H1 (cell line): ENCODE results near the gene TRPT1. TPM values are rescaled to one million over a fixed set of nuclear protein-coding genes. Genes with fewer than 3 reads are reported as not detected.

Experiments
- CTCF ChIA-PET: fragments of 300-600 bp; sonication (Branson Sonifier 250); formaldehyde crosslinking; loops from one replicate; lab custom pipeline; 2021; ENCODE audit not compliant: partially characterized antibody; lab: Charles Lee
- POLR2A ChIA-PET: fragments of 300-600 bp; sonication (Branson Sonifier 250); formaldehyde crosslinking; loops from one replicate; lab custom pipeline; 2021; ENCODE audit warnings: inconsistent platforms; ENCODE audit not compliant: partially characterized antibody; lab: Charles Lee
- DNase-seq, 2 experiments: peaks; one replicate each; pipeline versions ENCODE4 v3.0.0 to v3.0.0-alpha.2; 2010 to 2022; ENCODE audit warnings: low spot score in 2 of 2, low read depth in 1 of 2, mixed read lengths in 1 of 2
- FAIRE-seq: peaks from 2 replicates; lab custom pipeline; 2011; peaks lifted over from hg19 to GRCh38; lab: Jason Lieb, UNC
- H2AFZ ChIP-seq: 2 replicates; pipeline ENCODE4 v1.8.1; 2012; ENCODE audit warnings: low read length, inconsistent platforms
- H2AK5ac ChIP-seq: 2 replicates; pipeline ENCODE4 v1.6.1; 2013; ENCODE audit warnings: low read depth, low read length
- H2BK120ac ChIP-seq: replicated peaks from 2 replicates; pipeline ENCODE3; 2013; ENCODE audit warnings: low read depth, low read length, inconsistent platforms
- H2BK12ac ChIP-seq: 2 replicates; pipeline ENCODE4 v1.6.1; 2013; ENCODE audit warnings: low read depth, low read length
- H2BK15ac ChIP-seq: 2 replicates; pipeline ENCODE4 v1.6.1; 2013; ENCODE audit warnings: low read length
- H2BK20ac ChIP-seq: 2 replicates; pipeline ENCODE4 v1.6.1; 2013; ENCODE audit warnings: low read length
- H2BK5ac ChIP-seq: 2 replicates; pipeline ENCODE4 v1.6.1; 2013; ENCODE audit warnings: low read depth, low read length
- H3K14ac ChIP-seq: 2 replicates; pipeline ENCODE4 v1.6.1; 2013; ENCODE audit warnings: inconsistent platforms; ENCODE audit not compliant: insufficient read length
- H3K18ac ChIP-seq: 2 replicates; pipeline ENCODE4 v1.6.1; 2013; ENCODE audit warnings: low read length; ENCODE audit errors: extremely low read depth
- H3K23ac ChIP-seq: 2 replicates; pipeline ENCODE4 v1.6.1; 2013; ENCODE audit warnings: inconsistent platforms; ENCODE audit not compliant: insufficient read length
- H3K23me2 ChIP-seq: 2 replicates; pipeline ENCODE4 v1.6.1; 2013; ENCODE audit warnings: low read depth, low read length
- H3K27ac ChIP-seq: 2 replicates; pipeline ENCODE4 v1.6.1; 2011; ENCODE audit warnings: low read depth, low read length, inconsistent platforms
- H3K27me3 ChIP-seq, 4 experiments: replicated peaks in 1 of 4; 1 replicate in 1 of 4; 2 replicates in 3 of 4; pipeline versions ENCODE4 v1.6.1 to v1.8.1; 2011 to 2013; ENCODE audit warnings: low read length in 3 of 4, mild to moderate bottlenecking in 3 of 4, inconsistent platforms in 2 of 4, mixed read lengths in 2 of 4, moderate library complexity in 1 of 4; ENCODE audit not compliant: control insufficient read depth in 3 of 4, insufficient read depth in 3 of 4; ENCODE audit errors: extremely low read depth in 1 of 4
- H3K36me3 ChIP-seq, 4 experiments: 2 replicates each; pipeline versions ENCODE4 v1.6.1 to v1.8.1; 2011 to 2013; ENCODE audit warnings: mild to moderate bottlenecking in 4 of 4, low read length in 3 of 4, moderate library complexity in 2 of 4, control low read depth in 1 of 4, inconsistent platforms in 1 of 4; ENCODE audit not compliant: insufficient read depth in 4 of 4, control insufficient read depth in 2 of 4
- H3K4ac ChIP-seq: replicated peaks from 2 replicates; pipeline ENCODE3; 2013; ENCODE audit warnings: low read length, low read depth, mixed read lengths, inconsistent platforms; ENCODE audit not compliant: insufficient read length
- H3K4me1 ChIP-seq, 4 experiments: replicated peaks in 1 of 4; 1 replicate in 1 of 4; 2 replicates in 3 of 4; pipeline versions ENCODE4 v1.6.1 to v1.8.1; 2011 to 2013; ENCODE audit warnings: low read length in 3 of 4, inconsistent platforms in 2 of 4, mixed read lengths in 1 of 4; ENCODE audit not compliant: insufficient read depth in 4 of 4, control insufficient read depth in 3 of 4
- H3K4me2 ChIP-seq, 2 experiments: 2 replicates each; pipeline versions ENCODE4 v1.6.1 to v1.8.1; 2011 to 2013; ENCODE audit warnings: low read depth in 2 of 2, low read length in 2 of 2, control low read depth in 1 of 2, inconsistent platforms in 1 of 2, mild to moderate bottlenecking in 1 of 2; ENCODE audit not compliant: insufficient read depth in 1 of 2
- H3K4me3 ChIP-seq, 4 experiments: fragments of 200-600, 300-600 bp in 1 of 4; sonication (generic), shearing (Covaris generic), sonication (Bioruptor Twin) in 1 of 4; 2 replicates each; pipeline versions ENCODE4 v1.5.1 to v1.8.1; 2011 to 2016; ENCODE audit warnings: low read length in 4 of 4, low read depth in 3 of 4, control low read depth in 2 of 4, inconsistent platforms in 2 of 4, mild to moderate bottlenecking in 2 of 4, mixed read lengths in 1 of 4, moderate library complexity in 1 of 4; ENCODE audit not compliant: insufficient read depth in 2 of 4; ENCODE audit errors: extremely low read depth in 1 of 4
- H3K56ac ChIP-seq: replicated peaks from 2 replicates; pipeline ENCODE3; 2013; ENCODE audit warnings: low read depth, mild to moderate bottlenecking, mixed read lengths, low read length, inconsistent platforms; ENCODE audit not compliant: insufficient read length
- H3K79me1 ChIP-seq: 2 replicates; pipeline ENCODE4 v1.6.1; 2013; ENCODE audit warnings: low read depth, low read length, control low read depth
- H3K79me2 ChIP-seq, 2 experiments: 2 replicates each; pipeline versions ENCODE4 v1.6.1 to v1.8.1; 2012 to 2013; ENCODE audit warnings: low read length in 2 of 2, mild to moderate bottlenecking in 2 of 2, inconsistent platforms in 1 of 2; ENCODE audit not compliant: insufficient read depth in 2 of 2, control insufficient read depth in 1 of 2
- H3K9ac ChIP-seq, 4 experiments: replicated peaks in 1 of 4; 1 replicate in 1 of 4; 2 replicates in 3 of 4; pipeline versions ENCODE4 v1.6.1 to v1.8.1; 2011 to 2013; ENCODE audit warnings: low read depth in 3 of 4, low read length in 3 of 4, control low read depth in 2 of 4, mild to moderate bottlenecking in 2 of 4, moderate library complexity in 2 of 4, inconsistent platforms in 1 of 4; ENCODE audit errors: extremely low read depth in 1 of 4
- H3K9me3 ChIP-seq, 2 experiments: 2 replicates each; pipeline versions ENCODE4 v1.6.1 to v1.8.1; 2012 to 2013; ENCODE audit warnings: mild to moderate bottlenecking in 2 of 2, moderate library complexity in 2 of 2, control low read depth in 1 of 2, inconsistent platforms in 1 of 2, low read depth in 1 of 2, low read length in 1 of 2, mixed read lengths in 1 of 2; ENCODE audit not compliant: insufficient read depth in 2 of 2
- H4K20me1 ChIP-seq, 2 experiments: replicated peaks in 1 of 2; 2 replicates each; pipeline versions ENCODE3 to v1.8.1; 2011 to 2013; ENCODE audit warnings: inconsistent platforms in 2 of 2, low read length in 2 of 2, mild to moderate bottlenecking in 1 of 2; ENCODE audit not compliant: insufficient read depth in 2 of 2, control insufficient read depth in 1 of 2
- H4K5ac ChIP-seq: 2 replicates; pipeline ENCODE4 v1.6.1; 2013; ENCODE audit warnings: low read length, low read depth, mixed read lengths, inconsistent platforms; ENCODE audit not compliant: insufficient read length
- H4K8ac ChIP-seq: 2 replicates; pipeline ENCODE4 v1.8.0; 2013; ENCODE audit warnings: mild to moderate bottlenecking, moderate library complexity, low read length, inconsistent platforms; ENCODE audit not compliant: insufficient read depth; ENCODE audit errors: extremely low read depth
- H4K91ac ChIP-seq: replicated peaks from 2 replicates; pipeline ENCODE3; 2013; ENCODE audit warnings: low read length, mixed read lengths, inconsistent platforms; ENCODE audit not compliant: insufficient read length
- GABPA ChIP-seq: IDR thresholded peaks from 2 replicates; pipeline ENCODE4 v1.6.1; 2011; ENCODE audit warnings: mild to moderate bottlenecking, low read length, moderate library complexity, borderline replicate concordance; ENCODE audit not compliant: insufficient read depth
- NRF1 ChIP-seq: IDR thresholded peaks from 2 replicates; pipeline ENCODE4 v1.6.1; 2011; ENCODE audit warnings: mild to moderate bottlenecking, low read depth, low read length, improper control_type of control experiment
- TBP ChIP-seq: IDR thresholded peaks from 2 replicates; pipeline ENCODE4 v1.6.1; 2011; ENCODE audit warnings: low read depth, low read length, improper control_type of control experiment
- WGBS, 2 experiments: shearing (Covaris generic) in 1 of 2; methylation state at CpG; one replicate each; pipeline versions ENCODE4 v1.1.6 to v1.1.7; 2013 to 2015; ENCODE audit warnings: low lambda C conversion rate in 2 of 2, mixed read lengths in 2 of 2, inconsistent platforms in 1 of 2, low coverage in 1 of 2, missing lambda C conversion rate in 1 of 2; ENCODE audit not compliant: insufficient replicate concordance in 2 of 2, insufficient coverage in 1 of 2, insufficient read length in 1 of 2; ENCODE audit errors: extremely low coverage in 1 of 2, missing lambda C conversion rate in 1 of 2; 5-methylcytosine and 5-hydroxymethylcytosine counted together
- polyA plus RNA-seq, 7 experiments: library from polyadenylated mRNA; depleted of rRNA in 3 of 7; stranded (reverse) in 5 of 7; unstranded in 2 of 7; fragments of >200 nt in 5 of 7; fragments of 200-250 nt in 2 of 7; gene quantifications; 1 replicate in 5 of 7; 2 replicates in 1 of 7; 4 replicates in 1 of 7; pipeline versions ENCODE4 v1.2.1 to v1.2.3, GENCODE V29; 2011 to 2013; ENCODE audit warnings: missing spikeins in 2 of 7, mixed read lengths in 2 of 7
- total RNA-seq: library from RNA; stranded (reverse); fragmentation: NEBNext Ultra II Directional; extraction: Animal tissue kit (Norgen Biotek cat#: 25700); gene quantifications from 2 replicates; pipeline ENCODE4 v1.2.1, GENCODE V29; 2021
- TF ChIP-seq, protein P1 (sequence below), 3 experiments: IDR thresholded peaks; 1 replicate in 2 of 3; 2 replicates in 1 of 3; pipeline versions ENCODE4 v1.5.1 to v1.6.1; 2011; ENCODE audit warnings: low read length in 3 of 3, mild to moderate bottlenecking in 3 of 3, inconsistent platforms in 2 of 3, low read depth in 1 of 3, moderate library complexity in 1 of 3; ENCODE audit not compliant: insufficient read depth in 1 of 3; ENCODE audit errors: control extremely low read depth in 1 of 3

Gene TRPT1
- total and polyA plus RNA-seq, 2 of the 8 experiments (the other 6 are each of a cell fraction or from before 2014, with no cell fraction given): 34.5 to 74.6 TPM

DNA sequence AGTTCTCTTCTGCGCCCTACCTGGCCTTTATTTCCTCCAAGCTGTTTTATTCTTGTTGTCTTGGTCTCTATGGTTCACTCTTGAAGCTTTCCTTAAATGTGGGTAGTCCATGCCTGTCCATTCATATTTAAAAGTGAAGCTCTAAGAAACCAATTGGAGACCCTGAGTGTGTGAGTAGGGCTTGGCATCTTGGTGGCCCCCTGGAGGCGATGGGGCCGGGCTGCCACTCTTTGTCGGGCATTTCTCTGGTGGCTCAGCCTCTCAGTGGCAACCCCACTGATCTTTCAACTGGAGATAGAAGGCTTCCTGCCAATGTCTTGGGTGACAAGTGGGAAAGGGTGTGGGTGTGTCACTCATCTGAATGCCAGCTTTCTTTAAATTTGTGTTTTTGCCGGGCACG lies 9.1 kb downstream of the TRPT1 start:
- Histone ChIP-seq H2BK120ac (no peak overlapping the region), H3K4me1 (no peaks in the 10 kb centered on the region), H2AK5ac (no peak overlapping the region), H3K23me2 (no peaks in the 10 kb centered on the region), H4K5ac (no peak overlapping the region), H2BK12ac (no peak overlapping the region), H3K27me3 (no peaks in the 10 kb centered on the region), H2BK20ac (no peak overlapping the region), H3K23ac (no peak overlapping the region), H3K4me2 (no peak overlapping the region), H2BK15ac (no peak overlapping the region), H4K91ac (no peak overlapping the region), H2AFZ (no peak overlapping the region), H3K79me1 (no peaks in the 10 kb centered on the region), H3K14ac (no peak overlapping the region), H3K4ac (no peak overlapping the region), H4K8ac (no peak overlapping the region), H3K56ac (no peak overlapping the region), H3K36me3 (peaks cover 0 to 8% (median 2%) of the 10 kb centered on the region in 4 experiments; a peak in 5 of 8 replicates), H2BK5ac (no peak overlapping the region), H4K20me1 (peaks cover 2 to 6% of the 10 kb centered on the region in 2 experiments), H3K9ac (no peak overlapping the region), H3K79me2 (no peaks in the 10 kb centered on the region), H3K9me3 (no peaks in the 10 kb centered on the region), H3K27ac (no peak overlapping the region), H3K18ac (no peak overlapping the region), H3K4me3 (no peak overlapping the region)
- TF ChIP-seq, protein P1, sequence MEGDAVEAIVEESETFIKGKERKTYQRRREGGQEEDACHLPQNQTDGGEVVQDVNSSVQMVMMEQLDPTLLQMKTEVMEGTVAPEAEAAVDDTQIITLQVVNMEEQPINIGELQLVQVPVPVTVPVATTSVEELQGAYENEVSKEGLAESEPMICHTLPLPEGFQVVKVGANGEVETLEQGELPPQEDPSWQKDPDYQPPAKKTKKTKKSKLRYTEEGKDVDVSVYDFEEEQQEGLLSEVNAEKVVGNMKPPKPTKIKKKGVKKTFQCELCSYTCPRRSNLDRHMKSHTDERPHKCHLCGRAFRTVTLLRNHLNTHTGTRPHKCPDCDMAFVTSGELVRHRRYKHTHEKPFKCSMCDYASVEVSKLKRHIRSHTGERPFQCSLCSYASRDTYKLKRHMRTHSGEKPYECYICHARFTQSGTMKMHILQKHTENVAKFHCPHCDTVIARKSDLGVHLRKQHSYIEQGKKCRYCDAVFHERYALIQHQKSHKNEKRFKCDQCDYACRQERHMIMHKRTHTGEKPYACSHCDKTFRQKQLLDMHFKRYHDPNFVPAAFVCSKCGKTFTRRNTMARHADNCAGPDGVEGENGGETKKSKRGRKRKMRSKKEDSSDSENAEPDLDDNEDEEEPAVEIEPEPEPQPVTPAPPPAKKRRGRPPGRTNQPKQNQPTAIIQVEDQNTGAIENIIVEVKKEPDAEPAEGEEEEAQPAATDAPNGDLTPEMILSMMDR (IDR thresholded peaks at IDR 0.05; ENCODE audit: control extremely low read depth in 1 of 3, insufficient read depth in 1 of 3, low read depth in 1 of 3, low read length in 3 of 3): peak in 2 of 3 experiments; percentile 8 to 10; a peak in 2 of 4 replicates
- no peak for TF ChIP-seq NRF1
- TF ChIP-seq TBP: no peak
- TF ChIP-seq GABPA: no peak
- DNase-seq (no peak), FAIRE-seq (no peak)
- 89% methylated on average over 6 of the region's 6 CpGs; no CpG with 5 or more reads in 1 of the 2 experiments for WGBS, 2 experiments
- ChIA-PET POLR2A (interaction anchor here (1.1 to 18.4 kb wide), 3 partner anchors 4 to 52 kb away, joined by 3 to 253 read pairs (median 253); partner anchors contain the start of genes FERMT3, NUDT22 and TRPT1), CTCF (interaction anchor here (1.0 to 7.0 kb wide), 9 partner anchors 9 to 217 kb away, joined by 3 to 68 read pairs (median 5); partner anchors contain the start of genes FERMT3, NUDT22, PLCB3 and TRPT1)
